ENCODE data around the gene ACIN1. TPM values are rescaled to one million over a fixed set of nuclear protein-coding genes. Genes with fewer than 3 reads are reported as not detected.

Gene ACIN1, protein sequence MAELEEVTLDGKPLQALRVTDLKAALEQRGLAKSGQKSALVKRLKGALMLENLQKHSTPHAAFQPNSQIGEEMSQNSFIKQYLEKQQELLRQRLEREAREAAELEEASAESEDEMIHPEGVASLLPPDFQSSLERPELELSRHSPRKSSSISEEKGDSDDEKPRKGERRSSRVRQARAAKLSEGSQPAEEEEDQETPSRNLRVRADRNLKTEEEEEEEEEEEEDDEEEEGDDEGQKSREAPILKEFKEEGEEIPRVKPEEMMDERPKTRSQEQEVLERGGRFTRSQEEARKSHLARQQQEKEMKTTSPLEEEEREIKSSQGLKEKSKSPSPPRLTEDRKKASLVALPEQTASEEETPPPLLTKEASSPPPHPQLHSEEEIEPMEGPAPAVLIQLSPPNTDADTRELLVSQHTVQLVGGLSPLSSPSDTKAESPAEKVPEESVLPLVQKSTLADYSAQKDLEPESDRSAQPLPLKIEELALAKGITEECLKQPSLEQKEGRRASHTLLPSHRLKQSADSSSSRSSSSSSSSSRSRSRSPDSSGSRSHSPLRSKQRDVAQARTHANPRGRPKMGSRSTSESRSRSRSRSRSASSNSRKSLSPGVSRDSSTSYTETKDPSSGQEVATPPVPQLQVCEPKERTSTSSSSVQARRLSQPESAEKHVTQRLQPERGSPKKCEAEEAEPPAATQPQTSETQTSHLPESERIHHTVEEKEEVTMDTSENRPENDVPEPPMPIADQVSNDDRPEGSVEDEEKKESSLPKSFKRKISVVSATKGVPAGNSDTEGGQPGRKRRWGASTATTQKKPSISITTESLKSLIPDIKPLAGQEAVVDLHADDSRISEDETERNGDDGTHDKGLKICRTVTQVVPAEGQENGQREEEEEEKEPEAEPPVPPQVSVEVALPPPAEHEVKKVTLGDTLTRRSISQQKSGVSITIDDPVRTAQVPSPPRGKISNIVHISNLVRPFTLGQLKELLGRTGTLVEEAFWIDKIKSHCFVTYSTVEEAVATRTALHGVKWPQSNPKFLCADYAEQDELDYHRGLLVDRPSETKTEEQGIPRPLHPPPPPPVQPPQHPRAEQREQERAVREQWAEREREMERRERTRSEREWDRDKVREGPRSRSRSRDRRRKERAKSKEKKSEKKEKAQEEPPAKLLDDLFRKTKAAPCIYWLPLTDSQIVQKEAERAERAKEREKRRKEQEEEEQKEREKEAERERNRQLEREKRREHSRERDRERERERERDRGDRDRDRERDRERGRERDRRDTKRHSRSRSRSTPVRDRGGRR
- 25.8 and 31.8 TPM in 2 replicates for total RNA-seq

DNA sequence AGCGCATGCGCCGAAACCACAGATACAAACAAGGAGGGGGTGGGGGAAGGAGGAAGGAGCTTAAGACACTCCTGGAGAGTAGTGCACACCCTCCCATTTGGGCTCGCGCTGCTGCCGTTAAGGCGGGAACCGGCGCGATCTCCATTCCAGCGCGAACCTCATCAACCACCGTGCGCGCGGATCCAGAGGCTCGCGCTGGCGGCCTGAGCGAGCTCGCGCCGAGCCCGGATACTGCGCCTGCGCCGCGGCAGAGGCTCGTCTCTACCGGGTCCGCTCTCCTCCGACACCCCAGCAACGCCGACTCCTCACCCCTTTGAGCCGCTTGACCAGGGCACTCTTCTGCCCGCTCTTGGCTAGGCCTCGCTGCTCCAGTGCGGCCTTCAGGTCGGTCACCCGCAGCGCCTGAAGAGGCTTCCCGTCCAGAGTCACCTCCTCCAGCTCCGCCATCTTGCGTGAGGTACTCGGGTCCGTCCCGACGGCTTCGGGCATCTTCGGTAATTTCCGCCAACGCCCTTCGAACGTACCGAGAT lies at the start of gene ACIN1:
TSS of gene ACIN1 (minus strand) at position 471 of the 530 bp plus-strand sequence. CDS start at position 447, 24 bp downstream.

DNA sequence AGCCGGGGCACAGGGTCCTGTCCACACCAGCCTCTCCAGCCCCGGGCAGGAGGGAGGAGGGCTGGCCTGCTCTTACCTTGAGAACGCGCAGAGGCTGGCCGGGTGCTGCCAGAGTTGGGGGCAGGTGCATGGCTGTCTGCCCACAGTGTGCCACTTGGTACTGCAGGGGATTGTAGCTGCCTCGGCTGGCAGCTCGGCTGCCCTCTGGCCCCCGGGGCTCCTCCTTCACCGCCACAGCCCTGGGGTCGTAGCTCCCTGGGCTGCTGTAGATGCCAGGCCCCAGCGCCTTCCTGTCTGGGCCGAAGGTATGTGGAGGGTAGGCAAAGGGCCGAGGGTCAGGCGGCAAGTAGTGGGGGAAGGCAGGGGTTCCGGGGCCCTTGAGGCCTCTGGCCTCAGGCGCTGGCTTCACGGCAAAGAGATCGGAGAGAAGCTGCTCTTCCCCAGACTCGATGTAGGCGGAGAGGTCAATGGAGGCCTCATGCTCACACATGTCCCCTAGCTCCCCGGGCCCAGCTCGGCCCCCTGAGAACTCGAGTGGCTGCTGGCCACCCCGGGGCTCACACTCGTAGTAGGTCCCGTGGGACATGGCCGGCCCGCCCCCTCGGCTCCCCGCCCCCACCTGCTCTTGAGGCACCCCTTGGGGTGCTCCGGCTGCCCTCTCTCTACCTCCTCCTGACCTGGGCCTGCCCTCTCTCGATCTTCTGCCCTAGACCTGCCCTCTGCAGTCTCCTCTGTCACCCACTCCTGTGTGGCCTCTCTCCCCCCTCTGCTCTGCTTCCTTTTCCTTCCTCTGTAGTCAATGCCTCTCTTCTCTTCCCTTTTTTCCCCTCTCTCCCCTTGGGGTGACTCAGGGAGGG lies 23.8 kb upstream of the ACIN1 start, which contains the start of gene CEBPE:
TSS of gene CEBPE (minus strand) at position 750 of the 857 bp plus-strand sequence. CDS start at position 586, 164 bp downstream.

DNA sequence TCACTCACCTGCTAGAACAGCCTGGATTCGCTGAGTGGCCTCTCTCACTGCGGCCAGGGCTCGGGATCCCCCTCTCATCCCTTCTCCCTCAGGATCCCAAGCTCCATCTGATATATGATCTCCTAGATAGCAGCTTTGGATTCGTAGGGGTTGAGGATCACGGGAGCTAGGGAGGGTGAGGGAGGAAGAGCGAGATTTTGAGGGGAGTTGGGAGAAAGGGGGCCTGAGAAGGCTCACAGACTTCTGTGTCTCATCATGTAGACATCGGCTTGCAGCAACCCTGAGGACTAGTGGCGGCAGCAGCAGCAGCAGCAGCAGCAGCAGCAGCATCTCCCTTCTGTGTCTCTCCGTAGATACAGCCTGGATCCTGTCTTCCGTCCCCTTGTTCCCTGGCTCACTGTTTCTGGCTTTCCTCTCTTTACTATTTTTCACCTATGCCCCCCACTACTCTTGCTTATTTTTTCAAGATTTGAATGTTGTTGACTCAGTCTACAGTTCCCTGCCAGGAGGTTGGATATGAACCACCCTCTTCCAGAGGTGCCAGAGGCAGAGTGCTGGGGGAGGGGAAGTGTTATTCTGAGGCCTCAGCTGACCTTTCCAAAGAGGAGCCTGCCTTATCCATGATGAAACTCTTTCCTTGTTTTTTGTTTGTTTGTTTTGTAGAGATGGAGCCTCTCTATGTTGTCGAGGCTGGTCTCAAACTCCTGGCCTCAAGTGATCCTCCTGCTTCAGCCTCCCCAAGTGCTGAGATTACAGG lies 9.8 kb upstream of the ACIN1 start, which contains the start of gene CIROP:
TSS of gene CIROP (minus strand) at position 399 of the 757 bp plus-strand sequence. CDS start at position 330, 69 bp downstream.

DNA sequence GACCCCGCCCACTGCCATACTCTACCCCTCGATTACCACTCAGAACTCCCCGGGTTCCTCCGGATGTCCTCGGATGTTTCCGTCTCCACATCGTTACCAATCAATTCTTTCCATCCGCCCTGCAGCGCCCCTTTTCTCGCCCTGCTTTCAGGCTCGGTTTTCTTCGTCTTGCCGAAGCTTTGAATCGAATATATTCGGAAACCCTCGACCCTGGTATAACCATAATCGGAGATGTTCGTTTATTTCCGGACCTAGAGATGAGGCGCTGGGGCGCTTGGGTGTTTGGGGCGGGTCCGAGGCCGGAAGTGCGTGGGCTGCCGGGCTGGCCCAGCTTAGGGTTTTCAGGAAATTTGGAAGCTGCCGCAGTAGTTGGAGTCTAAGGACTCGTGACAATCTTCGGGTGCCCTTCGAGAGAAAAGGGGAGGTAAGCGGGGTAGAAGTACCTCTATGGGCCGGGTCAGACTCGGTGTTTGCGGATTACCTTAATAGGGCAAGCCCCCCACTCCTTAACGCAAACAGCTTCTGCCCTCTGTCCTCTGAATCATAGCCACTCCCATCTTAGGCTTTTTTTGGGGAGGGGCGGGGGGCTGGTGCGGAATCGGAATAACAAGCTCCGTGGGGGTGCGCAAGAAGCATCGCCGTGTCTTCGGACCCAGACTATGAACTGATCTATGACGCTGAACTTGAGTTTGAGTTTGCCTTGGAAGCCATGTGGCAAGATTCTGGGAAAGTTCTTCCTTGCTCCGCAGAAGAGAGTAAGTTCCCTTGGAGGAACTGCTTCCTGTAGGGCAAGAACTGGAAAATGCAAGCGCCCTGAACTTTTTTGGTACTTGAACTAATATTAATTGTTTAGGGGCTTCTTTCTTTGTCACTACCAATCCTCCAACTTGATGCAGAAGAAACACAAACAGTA lies 516 bp upstream of the ACIN1 start, which contains the start of gene C14orf119:
TSS of gene C14orf119 (plus strand) at position 310 of the 913 bp plus-strand sequence. CDS start 2,154 bp downstream, outside the sequence.

DNA sequence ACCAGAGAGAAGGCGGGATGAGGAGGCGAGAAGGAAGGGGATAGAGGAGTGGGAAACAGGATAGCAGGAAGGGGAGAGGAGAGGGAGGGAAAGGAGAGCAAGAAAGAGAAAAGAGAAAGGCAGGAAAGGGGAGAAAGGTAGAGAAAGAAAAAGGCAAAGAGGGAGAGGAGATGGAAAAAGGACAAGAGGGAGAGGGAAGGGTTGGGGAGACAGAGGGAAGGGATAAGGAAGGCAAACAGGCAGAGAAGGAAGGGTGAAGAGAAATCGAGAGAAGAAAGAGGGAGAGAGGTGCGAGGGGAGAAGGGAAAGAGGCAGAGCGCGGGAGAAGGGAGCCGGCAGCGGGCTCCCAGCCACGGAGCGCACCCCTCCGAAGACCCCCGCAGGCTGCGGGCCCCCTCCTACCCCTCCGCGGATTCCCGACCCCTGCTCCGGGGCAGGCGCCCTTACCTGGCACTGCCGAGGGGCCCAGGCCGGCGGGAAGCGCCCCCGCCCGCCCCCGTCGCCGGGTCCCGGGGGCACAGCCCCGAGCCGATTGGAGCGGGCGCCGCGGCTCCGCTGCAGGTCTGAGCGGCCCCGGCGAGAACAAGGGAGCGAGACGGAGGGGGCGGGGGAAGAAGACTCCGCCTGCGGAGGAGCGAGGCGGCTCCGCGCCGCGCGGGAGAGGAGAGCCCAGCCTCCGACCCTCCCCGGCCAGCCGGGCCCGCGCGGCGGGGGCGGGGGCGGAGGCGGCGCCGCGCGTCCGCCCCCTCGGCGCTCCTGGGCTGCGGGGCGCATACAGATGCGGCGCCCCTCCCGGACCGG lies 37.8 kb downstream of the ACIN1 start, which contains the start of gene CDH24:
TSS of gene CDH24 (minus strand) at position 565 of the 801 bp plus-strand sequence. CDS start 1,787 bp downstream, outside the sequence.

DNA sequence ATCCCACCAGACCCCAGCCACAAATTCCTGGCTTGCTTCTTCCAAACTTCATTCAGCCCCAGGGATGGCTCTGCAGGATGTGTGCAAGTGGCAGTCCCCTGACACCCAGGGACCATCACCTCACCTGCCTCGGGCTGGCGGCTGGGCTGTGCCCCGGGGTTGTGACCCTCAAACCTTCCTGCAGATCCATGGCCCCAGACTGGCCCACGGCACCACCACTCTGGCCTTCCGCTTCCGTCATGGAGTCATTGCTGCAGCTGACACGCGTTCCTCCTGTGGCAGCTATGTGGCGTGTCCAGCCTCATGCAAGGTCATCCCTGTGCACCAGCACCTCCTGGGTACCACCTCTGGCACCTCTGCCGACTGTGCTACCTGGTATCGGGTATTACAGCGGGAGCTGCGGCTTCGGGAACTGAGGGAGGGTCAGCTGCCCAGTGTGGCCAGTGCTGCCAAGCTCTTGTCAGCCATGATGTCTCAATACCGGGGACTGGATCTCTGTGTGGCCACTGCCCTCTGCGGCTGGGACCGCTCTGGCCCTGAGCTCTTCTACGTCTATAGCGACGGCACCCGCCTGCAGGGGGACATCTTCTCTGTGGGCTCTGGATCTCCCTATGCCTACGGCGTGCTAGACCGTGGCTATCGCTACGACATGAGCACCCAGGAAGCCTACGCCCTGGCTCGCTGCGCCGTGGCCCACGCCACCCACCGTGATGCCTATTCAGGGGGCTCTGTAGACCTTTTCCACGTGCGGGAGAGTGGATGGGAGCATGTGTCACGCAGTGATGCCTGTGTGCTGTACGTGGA lies 52.6 kb downstream of the ACIN1 start, which contains the start of gene PSMB11:
TSS of gene PSMB11 (plus strand) at position 51 of the 804 bp plus-strand sequence. CDS start at position 65, 14 bp downstream.

DNA sequence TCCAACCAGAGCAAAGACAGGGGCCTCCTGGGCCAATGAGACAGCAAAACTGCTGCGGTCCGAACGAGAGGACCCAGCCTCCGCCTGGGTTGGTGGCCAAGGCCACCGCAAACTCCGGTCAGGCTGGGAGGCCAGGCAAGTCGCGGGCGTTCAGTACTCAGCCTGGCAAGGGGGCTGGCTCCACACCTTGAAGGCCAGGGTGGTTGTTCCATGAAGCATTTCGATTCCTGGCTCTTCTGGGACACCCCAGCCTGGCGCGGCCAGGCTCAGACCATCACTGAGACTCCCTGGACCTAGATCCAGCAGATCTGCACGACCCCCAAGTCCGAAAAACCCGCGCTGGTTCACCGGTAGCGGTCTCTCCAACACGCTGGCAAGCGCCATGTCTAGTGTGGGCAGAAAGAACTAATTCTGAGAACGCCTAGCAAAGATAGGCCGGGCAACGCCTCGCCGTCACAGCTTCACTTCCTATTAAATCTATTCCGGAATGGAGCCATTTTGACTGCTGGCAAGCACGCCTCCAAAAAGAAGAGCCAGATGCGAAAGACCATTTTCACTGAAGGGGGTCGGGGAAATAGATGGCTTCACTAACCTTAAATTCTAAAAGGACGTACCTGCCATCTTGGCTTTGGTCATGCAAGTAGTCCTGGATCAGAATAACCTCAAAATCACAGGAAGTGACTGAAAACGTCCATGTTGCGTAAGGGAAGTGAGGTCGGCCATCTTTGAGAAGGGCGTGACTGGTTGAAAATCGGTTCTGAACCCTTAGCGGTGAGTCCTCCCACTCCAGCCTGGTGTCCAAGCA lies 60.2 kb downstream of the ACIN1 start, which contains the start of gene PSMB5:
TSS of gene PSMB5 (minus strand) at position 403 of the 805 bp plus-strand sequence. CDS start at position 384, 19 bp downstream.

DNA sequence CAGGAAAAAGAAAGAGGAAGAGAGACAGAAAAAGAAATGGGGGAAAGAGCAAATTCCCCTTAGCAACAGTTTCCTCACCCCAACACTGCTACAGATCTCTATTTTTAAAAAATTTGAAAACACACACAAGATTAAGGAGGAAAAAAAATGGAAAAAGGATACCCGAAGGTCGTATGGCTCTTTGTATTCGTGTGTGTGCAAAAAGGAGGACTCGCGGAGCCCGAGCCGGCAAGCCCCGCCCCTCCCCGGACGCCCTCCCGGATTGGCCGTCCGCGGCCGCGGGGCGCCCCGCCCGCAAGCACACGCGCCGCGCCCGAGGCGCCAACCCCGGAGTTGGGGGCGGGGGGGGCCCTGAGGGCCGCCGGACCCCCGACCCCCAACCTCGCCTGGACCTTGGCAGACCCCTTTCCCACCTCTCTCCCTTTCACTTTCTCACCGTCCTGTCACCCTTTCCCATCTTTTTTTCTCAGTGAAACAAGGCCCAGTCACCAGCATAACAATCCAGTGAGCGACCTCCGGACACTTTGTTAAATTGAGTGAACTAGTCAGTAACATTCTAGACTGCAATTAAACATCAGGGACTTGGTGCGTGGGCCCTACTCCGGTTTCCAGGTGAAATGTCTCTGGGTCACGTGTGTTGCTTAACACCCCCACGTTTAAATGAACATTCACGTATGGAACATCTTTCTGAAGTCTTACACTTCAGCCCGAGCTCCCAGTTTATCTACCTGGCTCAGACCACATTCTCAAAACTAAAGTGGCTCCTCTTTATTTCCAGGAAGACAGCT lies 84.8 kb downstream of the ACIN1 start, which contains the start of gene C14orf93:
TSS of gene C14orf93 (minus strand) at position 205 of the 788 bp plus-strand sequence. CDS start 11,120 bp downstream, outside the sequence.

Other genes starting within 250 kb of the ACIN1 start
- gene LRP10, start 223.4 kb downstream of the ACIN1 start, total RNA-seq: 52.9 and 61.2 TPM in 2 replicates
- 0.43 TPM in 1 of 2 replicates, not detected in the other for gene REM2, start 211.9 kb downstream of the ACIN1 start, total RNA-seq
- gene RBM23, start 176.0 kb downstream of the ACIN1 start, total RNA-seq: 48.9 and 70.8 TPM in 2 replicates
- 80.4 and 83.9 TPM in 2 replicates for gene PRMT5, start 165.8 kb downstream of the ACIN1 start, total RNA-seq
- gene HAUS4, start 138.0 kb downstream of the ACIN1 start, total RNA-seq: 51.6 and 150 TPM in 2 replicates
- 250 and 322 TPM in 2 replicates for gene AJUBA, start 112.6 kb downstream of the ACIN1 start, total RNA-seq
- 13.0 and 20.5 TPM in 2 replicates for gene C14orf93, start 85.0 kb downstream of the ACIN1 start, total RNA-seq
- gene PSMB5, start 60.2 kb downstream of the ACIN1 start, total RNA-seq: 186 and 259 TPM in 2 replicates
- not detected in 2 replicates for gene PSMB11, start 52.9 kb downstream of the ACIN1 start, total RNA-seq
- gene CDH24, start 37.6 kb downstream of the ACIN1 start, total RNA-seq: 3.4 and 4.3 TPM in 2 replicates
- 27.7 and 43.1 TPM in 2 replicates for gene C14orf119, start 369 bp upstream of the ACIN1 start, total RNA-seq
- not detected in 2 replicates for gene CIROP, start 9.9 kb upstream of the ACIN1 start, total RNA-seq
- gene CEBPE, start 24.1 kb upstream of the ACIN1 start, total RNA-seq: not detected in 2 replicates
- 2.4 and 5.5 TPM in 2 replicates for gene SLC7A8, start 88.5 kb upstream of the ACIN1 start, total RNA-seq
- gene RNF212B, start 142.8 kb upstream of the ACIN1 start, total RNA-seq: not detected in 2 replicates
- gene HOMEZ, start 191.0 kb upstream of the ACIN1 start, total RNA-seq: 7.2 and 8.2 TPM in 2 replicates
- 3.1 and 3.4 TPM in 2 replicates for gene PPP1R3E, start 207.7 kb upstream of the ACIN1 start, total RNA-seq
- gene BCL2L2, start 211.7 kb upstream of the ACIN1 start, total RNA-seq: 16.8 and 21.2 TPM in 2 replicates
- gene PABPN1, start 226.3 kb upstream of the ACIN1 start, total RNA-seq: 54.8 and 64.1 TPM in 2 replicates